Smooth muscle cell (in vitro differentiated cells): ENCODE measurements around the gene CAMK2D. TPM values are rescaled to one million over a fixed set of nuclear protein-coding genes. Genes with fewer than 3 reads are reported as not detected.
A peak's percentile ranks its signal among the peaks of the same experiment; 100 is the strongest.

Source experiments
- DNase-seq: peaks from one replicate; lab custom pipeline; 2025; ENCODE audit not compliant: unreplicated experiment; lab: John Stamatoyannopoulos, UW
- H2AFZ ChIP-seq: fragments of 200-600 bp; sonication (generic); 2 replicates; pipeline ENCODE4 v1.6.0; 2016; ENCODE audit warnings: antibody characterized with exemption, low read depth, mild to moderate bottlenecking
- H3F3A ChIP-seq: fragments of 200-600 bp; sonication (generic); 2 replicates; pipeline ENCODE4 v1.6.0; 2017; ENCODE audit warnings: antibody characterized with exemption, low read depth
- H3K27ac ChIP-seq: fragments of 200-600 bp; sonication (generic); 2 replicates; pipeline ENCODE4 v1.5.1; 2016; ENCODE audit warnings: low read depth, mild to moderate bottlenecking
- H3K27me3 ChIP-seq: fragments of 200-600 bp; sonication (generic); 2 replicates; pipeline ENCODE4 v1.6.1; 2016; ENCODE audit warnings: low read depth, mild to moderate bottlenecking
- H3K36me3 ChIP-seq: fragments of 200-600 bp; sonication (generic); 2 replicates; pipeline ENCODE4 v1.5.1; 2016; ENCODE audit warnings: low read depth
- H3K4me1 ChIP-seq: fragments of 200-600 bp; sonication (generic); 2 replicates; pipeline ENCODE4 v1.5.1; 2016; ENCODE audit warnings: low read depth
- H3K4me2 ChIP-seq: fragments of 200-600 bp; sonication (generic); 2 replicates; pipeline ENCODE4 v1.6.0; 2016; ENCODE audit warnings: mild to moderate bottlenecking
- H3K4me3 ChIP-seq: fragments of 200-600 bp; sonication (generic); 2 replicates; pipeline ENCODE4 v1.5.1; 2016; ENCODE audit warnings: mild to moderate bottlenecking
- H3K79me2 ChIP-seq: fragments of 200-600 bp; sonication (generic); 2 replicates; pipeline ENCODE4 v1.6.0; 2016; ENCODE audit warnings: low read depth, mild to moderate bottlenecking
- H3K9ac ChIP-seq: fragments of 200-600 bp; sonication (generic); 2 replicates; pipeline ENCODE4 v1.6.0; 2016; ENCODE audit warnings: low read depth
- H3K9me3 ChIP-seq: fragments of 200-600 bp; sonication (generic); replicated peaks from 2 replicates; pipeline ENCODE4 v1.5.1; 2016; ENCODE audit warnings: low read depth
- H4K20me1 ChIP-seq: fragments of 200-600 bp; sonication (generic); 2 replicates; pipeline ENCODE4 v1.6.0; 2016; ENCODE audit warnings: low read depth
- CTCF ChIP-seq: fragments of 200-600 bp; sonication (generic); IDR thresholded peaks from 2 replicates; pipeline ENCODE4 v1.5.1; 2017; ENCODE audit warnings: borderline replicate concordance, mild to moderate bottlenecking, antibody characterized with exemption; ENCODE audit not compliant: insufficient read depth, poor library complexity, severe bottlenecking
- WGBS: methylation state at CpG from one replicate; pipeline ENCODE4 v1.1.7; 2016; ENCODE audit warnings: low lambda C conversion rate; 5-methylcytosine and 5-hydroxymethylcytosine counted together
- polyA plus RNA-seq: library from polyadenylated mRNA; unstranded; fragments of >200 nt; fragmentation: Nextera tagmentation; extraction: Ambion mirVana; gene quantifications from 2 replicates; pipeline ENCODE4 v1.2.1, GENCODE V29; 2016
- total RNA-seq: library from RNA; depleted of rRNA; stranded (reverse); fragments of >200 nt; gene quantifications from 2 replicates; pipeline ENCODE4 v1.2.3, GENCODE V29; 2014

CAMK2D gene
- total and polyA plus RNA-seq, 2 experiments from 2014 or later, result 17.2 to 36.0 TPM

DNA sequence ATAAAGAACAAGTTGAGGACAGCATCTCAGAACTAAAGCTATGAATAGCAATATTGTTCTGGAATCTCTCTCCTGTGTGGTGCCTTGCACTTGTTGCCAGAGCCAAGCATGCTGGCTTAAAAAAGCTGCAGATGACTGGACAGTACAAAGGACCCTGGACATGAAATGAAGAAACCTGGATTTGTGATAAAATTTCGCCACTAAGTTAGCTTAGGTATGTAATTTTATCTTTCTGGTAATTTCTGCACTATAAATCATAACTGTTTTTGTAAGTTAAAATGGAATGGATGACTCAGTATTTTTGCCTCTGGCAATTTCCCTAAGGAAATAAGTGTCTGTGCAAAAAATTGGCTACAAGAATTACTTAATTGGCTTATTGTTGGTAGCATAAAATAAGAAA lies 317.2 kb downstream of the CAMK2D start:
- Histone ChIP-seq H3F3A (peaks cover 6% of the 10 kb centered on the region), H2AFZ (no peak overlapping the region), H3K36me3 (no peaks in the 10 kb centered on the region), H3K27ac (peak overlapping the region; percentile 90), H3K9me3 (no peaks in the 10 kb centered on the region), H3K27me3 (no peaks in the 10 kb centered on the region), H3K4me2 (no peak overlapping the region), H3K9ac (no peak overlapping the region), H3K4me1 (peaks cover 18% of the 10 kb centered on the region), H3K79me2 (no peaks in the 10 kb centered on the region), H3K4me3 (no peak overlapping the region), H4K20me1 (no peaks in the 10 kb centered on the region)
- DNase-seq, result no peak
- no peak for TF ChIP-seq CTCF
- 74% methylated on average over 1 of the region's 1 CpG for WGBS

DNA sequence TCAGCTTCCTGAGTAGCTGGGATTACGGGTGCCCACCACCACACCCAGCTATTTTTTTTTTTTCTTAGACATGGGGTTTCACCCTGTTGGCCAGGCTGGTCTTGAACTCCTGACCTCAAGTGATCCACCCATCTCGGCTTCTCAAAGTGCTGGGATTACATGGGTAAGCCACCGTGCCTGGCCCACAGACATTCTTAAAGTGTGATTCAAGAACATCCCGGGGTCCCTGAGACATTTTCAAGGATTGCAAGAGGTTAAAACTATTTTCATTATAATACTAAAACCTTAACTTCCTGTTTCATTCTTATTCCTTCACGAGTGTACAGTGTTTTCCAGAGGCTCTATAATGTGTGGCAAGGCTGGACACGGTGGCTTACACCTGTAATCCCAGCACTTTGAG lies 318.7 kb downstream of the CAMK2D start:
- H3K4me2 ChIP-seq, result no peak overlapping the region
- no peak overlapping the region for H3K4me3 ChIP-seq
- H2AFZ ChIP-seq, result no peak overlapping the region
- H3K27ac ChIP-seq, result no peak overlapping the region
- WGBS, result 71% methylated on average over 6 of the region's 6 CpGs
- no peak overlapping the region for H3K9ac ChIP-seq
- H3K79me2 ChIP-seq, result no peaks in the 10 kb centered on the region
- H3K27me3 ChIP-seq, result no peaks in the 10 kb centered on the region
- no peaks in the 10 kb centered on the region for H3K36me3 ChIP-seq
- no peaks in the 10 kb centered on the region for H4K20me1 ChIP-seq
- H3K9me3 ChIP-seq, result no peaks in the 10 kb centered on the region
- no peak for TF ChIP-seq CTCF
- peaks cover 6% of the 10 kb centered on the region for H3F3A ChIP-seq
- H3K4me1 ChIP-seq, result peaks cover 18% of the 10 kb centered on the region
- DNase-seq, result no peak

DNA sequence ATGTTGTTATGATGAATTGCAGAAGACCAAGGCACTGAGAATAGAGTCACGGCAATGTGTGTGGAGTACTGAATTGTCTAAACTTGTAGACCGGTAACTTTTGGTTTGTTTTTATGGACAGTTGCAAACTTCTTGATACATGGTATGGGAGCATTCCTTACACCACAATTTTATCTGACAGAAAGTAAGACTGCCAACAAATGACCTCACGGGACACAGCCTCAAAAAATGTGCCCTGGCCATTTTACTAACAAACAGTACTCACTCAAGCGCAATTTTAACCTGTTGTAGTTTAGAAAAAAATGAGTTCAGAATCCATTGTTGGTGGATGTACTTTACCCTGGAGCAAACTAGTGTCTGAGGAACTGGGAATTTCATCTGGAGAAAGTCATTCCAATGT lies 321.2 kb downstream of the CAMK2D start:
- Histone ChIP-seq H3K27me3 (no peaks in the 10 kb centered on the region), H3K4me2 (no peak overlapping the region), H4K20me1 (no peaks in the 10 kb centered on the region), H3K4me3 (no peak overlapping the region), H2AFZ (no peak overlapping the region), H3K9ac (no peak overlapping the region), H3K79me2 (no peaks in the 10 kb centered on the region), H3K36me3 (no peaks in the 10 kb centered on the region), H3K9me3 (no peaks in the 10 kb centered on the region), H3F3A (peaks cover 7% of the 10 kb centered on the region), H3K27ac (no peak overlapping the region), H3K4me1 (peaks cover 17% of the 10 kb centered on the region)
- no peak for DNase-seq
- TF ChIP-seq CTCF, result no peak
- 82% methylated on average over 4 of the region's 4 CpGs for WGBS

GRCh38 chr4:113438596-113438995 lies 322.9 kb downstream of the CAMK2D start:
- Histone ChIP-seq H3K4me3 (no peak overlapping the region), H3K79me2 (no peaks in the 10 kb centered on the region), H3K4me1 (peaks cover 11% of the 10 kb centered on the region), H3K9me3 (no peaks in the 10 kb centered on the region), H2AFZ (no peak overlapping the region), H3K4me2 (no peak overlapping the region), H3F3A (peaks cover 7% of the 10 kb centered on the region), H3K36me3 (no peaks in the 10 kb centered on the region), H3K9ac (no peak overlapping the region), H4K20me1 (no peaks in the 10 kb centered on the region), H3K27me3 (no peaks in the 10 kb centered on the region), H3K27ac (no peak overlapping the region)
- TF ChIP-seq CTCF, result no peak
- DNase-seq, result no peak
- 91% methylated on average over 5 of the region's 5 CpGs for whole genome bisulfite sequencing
